Neutrophil (primary cell): ENCODE data around the gene AMPD3.

Source experiments
- H3K27ac ChIP-seq: fragments of 200-600 bp; sonication (generic); 2 replicates; pipeline ENCODE4 v1.5.1; 2016; ENCODE audit warnings: mild to moderate bottlenecking, moderate library complexity
- H3K27me3 ChIP-seq: fragments of 200-600 bp; sonication (generic); 2 replicates; pipeline ENCODE4 v1.6.0; 2016; ENCODE audit warnings: mild to moderate bottlenecking
- H3K36me3 ChIP-seq: fragments of 200-600 bp; sonication (generic); 2 replicates; pipeline ENCODE4 v1.5.1; 2017
- H3K4me1 ChIP-seq, 2 experiments: fragments of 200-600 bp in 1 of 2; sonication (generic) in 1 of 2; 1 replicate in 1 of 2; 2 replicates in 1 of 2; pipeline versions ENCODE4 v1.5.1 to v1.6.1; 2013 to 2016; ENCODE audit warnings: low read depth in 1 of 2, low read length in 1 of 2, mild to moderate bottlenecking in 1 of 2, moderate library complexity in 1 of 2; ENCODE audit not compliant: control insufficient read depth in 1 of 2, insufficient read depth in 1 of 2
- H3K4me3 ChIP-seq, 2 experiments: fragments of 200-600 bp in 1 of 2; sonication (generic) in 1 of 2; 1 replicate in 1 of 2; 2 replicates in 1 of 2; pipeline ENCODE4 v1.5.1; 2013 to 2016; ENCODE audit warnings: low read depth in 1 of 2, low read length in 1 of 2, mild to moderate bottlenecking in 1 of 2, moderate library complexity in 1 of 2
- H3K9me3 ChIP-seq: fragments of 200-600 bp; sonication (generic); 2 replicates; pipeline ENCODE4 v1.5.1; 2016
- TF ChIP-seq, protein P1 (sequence below): fragments of 200-600 bp; sonication (generic); IDR thresholded peaks from 2 replicates; pipeline ENCODE4 v1.5.1; 2016; ENCODE audit warnings: antibody characterized with exemption

The AMPD3 gene

GRCh38 chr11:10538924-10539323, 83.9 kb downstream of the AMPD3 start:
- no peaks in the 10 kb centered on the region for H3K9me3 ChIP-seq
- no peak overlapping the region for H3K4me3 ChIP-seq
- peaks cover 51 to 57% of the 10 kb centered on the region in 2 experiments for H3K4me1 ChIP-seq
- no peaks in the 10 kb centered on the region for H3K27me3 ChIP-seq
- H3K27ac ChIP-seq, result no peak overlapping the region
- H3K36me3 ChIP-seq, result no peaks in the 10 kb centered on the region
- TF ChIP-seq, protein P1, sequence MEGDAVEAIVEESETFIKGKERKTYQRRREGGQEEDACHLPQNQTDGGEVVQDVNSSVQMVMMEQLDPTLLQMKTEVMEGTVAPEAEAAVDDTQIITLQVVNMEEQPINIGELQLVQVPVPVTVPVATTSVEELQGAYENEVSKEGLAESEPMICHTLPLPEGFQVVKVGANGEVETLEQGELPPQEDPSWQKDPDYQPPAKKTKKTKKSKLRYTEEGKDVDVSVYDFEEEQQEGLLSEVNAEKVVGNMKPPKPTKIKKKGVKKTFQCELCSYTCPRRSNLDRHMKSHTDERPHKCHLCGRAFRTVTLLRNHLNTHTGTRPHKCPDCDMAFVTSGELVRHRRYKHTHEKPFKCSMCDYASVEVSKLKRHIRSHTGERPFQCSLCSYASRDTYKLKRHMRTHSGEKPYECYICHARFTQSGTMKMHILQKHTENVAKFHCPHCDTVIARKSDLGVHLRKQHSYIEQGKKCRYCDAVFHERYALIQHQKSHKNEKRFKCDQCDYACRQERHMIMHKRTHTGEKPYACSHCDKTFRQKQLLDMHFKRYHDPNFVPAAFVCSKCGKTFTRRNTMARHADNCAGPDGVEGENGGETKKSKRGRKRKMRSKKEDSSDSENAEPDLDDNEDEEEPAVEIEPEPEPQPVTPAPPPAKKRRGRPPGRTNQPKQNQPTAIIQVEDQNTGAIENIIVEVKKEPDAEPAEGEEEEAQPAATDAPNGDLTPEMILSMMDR, result no peak

- Histone ChIP-seq H3K4me1 (peaks cover 47 to 55% of the 10 kb centered on the region in 2 experiments), H3K36me3 (no peaks in the 10 kb centered on the region), H3K27ac (no peak overlapping the region), H3K4me3 (peak overlapping the region in 1 of 2 experiments; percentile 85), H3K9me3 (no peaks in the 10 kb centered on the region), H3K27me3 (no peaks in the 10 kb centered on the region)
- TF ChIP-seq, protein P1, result no peak
Measured at GRCh38 chr11:10539339-10539738, 84.3 kb downstream of the AMPD3 start.

DNA sequence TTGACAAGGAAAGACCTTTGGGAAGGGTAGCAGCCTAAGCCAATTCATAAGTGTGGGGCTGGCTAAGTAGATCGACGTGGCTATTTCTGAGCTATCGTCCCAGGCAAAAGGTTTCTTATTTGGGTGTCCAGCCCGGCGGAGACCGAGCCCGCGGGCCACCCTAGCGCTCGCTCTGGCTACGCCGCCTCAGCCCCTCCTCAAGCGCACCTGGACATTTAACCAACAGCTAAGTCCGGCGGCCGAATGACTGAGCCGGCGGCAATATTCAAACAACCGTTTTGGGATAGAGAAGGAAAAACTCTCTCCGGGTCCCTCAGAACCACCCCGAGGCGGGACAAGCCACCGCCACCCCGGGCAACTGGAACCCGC, 85.5 kb downstream of the AMPD3 start:
- no peaks in the 10 kb centered on the region for H3K27me3 ChIP-seq
- H3K4me3 ChIP-seq, result peak overlapping the region; percentile 81 to 85
- TF ChIP-seq, protein P1, result no peak
- H3K4me1 ChIP-seq, result peaks cover 49 to 60% of the 10 kb centered on the region in 2 experiments
- H3K9me3 ChIP-seq, result no peaks in the 10 kb centered on the region
- H3K27ac ChIP-seq, result peak overlapping the region; percentile 94
- no peaks in the 10 kb centered on the region for H3K36me3 ChIP-seq

DNA sequence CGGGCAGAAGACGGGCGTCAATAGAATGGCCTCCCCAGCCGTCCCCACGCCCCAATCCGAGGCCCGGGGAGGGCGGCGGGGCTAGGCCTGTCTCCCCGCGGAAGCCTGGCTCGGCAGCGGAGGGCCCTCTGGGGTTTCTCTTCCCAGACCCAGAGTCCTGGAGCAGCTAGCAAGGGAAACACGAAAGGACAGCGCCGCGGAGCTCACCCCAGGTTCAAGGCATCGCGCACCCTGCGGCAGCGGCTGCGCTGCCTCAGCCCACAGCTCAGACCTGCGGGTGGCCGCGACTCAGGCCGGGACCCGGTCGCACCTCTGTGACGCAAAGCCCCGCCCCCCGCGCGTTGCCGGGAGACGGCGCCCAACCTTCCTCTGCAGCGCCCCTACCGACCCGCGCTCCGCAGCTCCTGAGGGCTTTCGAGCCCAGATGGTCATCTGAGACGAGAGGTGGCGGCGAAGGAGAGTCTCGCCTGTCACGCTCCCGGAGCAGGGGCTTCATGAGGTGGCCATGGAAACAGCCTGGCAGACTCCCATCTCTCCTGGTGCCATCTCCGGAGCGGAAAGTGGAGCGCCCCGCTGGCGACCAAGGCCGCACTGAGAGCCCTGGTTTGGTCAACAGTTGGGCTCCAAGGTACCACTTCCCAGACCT, 86.0 kb downstream of the AMPD3 start, which contains the start of gene RNF141:
Gene RNF141, minus strand, starts transcription at position 273 of the 646 bp plus-strand sequence. CDS start 7,029 bp downstream, outside the sequence.
- Histone ChIP-seq H3K4me1 (peaks cover 48 to 60% of the 10 kb centered on the region in 2 experiments), H3K27ac (peak within 1 kb of the TSS; percentile 94), H3K27me3 (no peaks in the 10 kb centered on the region), H3K4me3 (peak within 1 kb of the TSS; percentile 81 to 85), H3K9me3 (no peaks in the 10 kb centered on the region), H3K36me3 (no peaks in the 10 kb centered on the region)
- TF ChIP-seq, protein P1, result peak; percentile 94

- Histone ChIP-seq H3K4me3 (peak overlapping the region; percentile 81 to 85), H3K9me3 (no peaks in the 10 kb centered on the region)
- TF ChIP-seq, protein P1, result no peak
Measured at GRCh38 chr11:10541561-10541930, 86.5 kb downstream of the AMPD3 start.

More at GRCh38 chr11:10541561-10541930, 86.5 kb downstream of the AMPD3 start:
- peaks cover 43 to 56% of the 10 kb centered on the region in 2 experiments for H3K4me1 ChIP-seq
- peak overlapping the region; percentile 94 for H3K27ac ChIP-seq
- no peaks in the 10 kb centered on the region for H3K36me3 ChIP-seq
- no peaks in the 10 kb centered on the region for H3K27me3 ChIP-seq
